ENCODE measurements around the gene CLIC5. TPM values are rescaled to one million over a fixed set of nuclear protein-coding genes. Genes with fewer than 3 reads are reported as not detected.

CLIC5 gene
- polyA plus RNA-seq, 1 donor (not counting 4 experiments of a cell fraction or from before 2014, with no cell fraction given): 0.09 TPM

GRCh38 chr6:45884336-45884735 lies 131.3 kb downstream of the CLIC5 start:
- Histone ChIP-seq H3K27ac (ENCODE audit: control insufficient read depth, insufficient read depth, low read length) (no peak overlapping the region), H3K4me1 (ENCODE audit: control insufficient read depth, extremely low read depth, insufficient read depth, low read length) (no peaks in the 10 kb centered on the region), H3K9me1 (ENCODE audit: control insufficient read depth, extremely low read depth, insufficient read depth, low read length) (no peaks in the 10 kb centered on the region), H3K9me3 (ENCODE audit: control insufficient read depth, low read depth, low read length) (no peaks in the 10 kb centered on the region), H3K4me2 (ENCODE audit: control insufficient read depth, extremely low read depth, insufficient read depth, low read depth, low read length) (no peak overlapping the region), H3K4me3 (ENCODE audit: control insufficient read depth in 2 of 3, extremely low read depth in 1 of 3, insufficient read depth in 2 of 3, low read depth in 1 of 3, low read length in 3 of 3) (no peak overlapping the region), H4K20me1 (ENCODE audit: control insufficient read depth, extremely low read depth, insufficient read depth, low read length) (no peaks in the 10 kb centered on the region), H3K27me3 (ENCODE audit: control insufficient read depth, extremely low read depth, insufficient read depth, low read length) (peaks cover 12% of the 10 kb centered on the region), H3K9ac (ENCODE audit: control insufficient read depth, extremely low read depth, insufficient read depth, low read length) (no peak overlapping the region), H3K36me3 (ENCODE audit: control insufficient read depth in 2 of 2, extremely low read depth in 1 of 2, insufficient read depth in 2 of 2, low read length in 2 of 2) (no peaks in the 10 kb centered on the region), H3K79me2 (ENCODE audit: control insufficient read depth, insufficient read depth, low read length) (no peaks in the 10 kb centered on the region), H2AFZ (ENCODE audit: control insufficient read depth, low read length) (no peak overlapping the region)
- TF ChIP-seq EZH2 (IDR thresholded peaks at IDR 0.05; ENCODE audit: low read length) (no peak), CTCF (optimal IDR thresholded peaks at IDR 0.05 in 1 of 3, IDR thresholded peaks at IDR 0.05 in 1 of 3, conservative IDR thresholded peaks at IDR 0.05 in 1 of 3; ENCODE audit: extremely low read depth in 1 of 3, insufficient read depth in 2 of 3, low read length in 3 of 3) (no peak)
- dilution Hi-C loops (cut with MboI; ENCODE audit: extremely low pct_ligation_motif_present, low sequenced_read_pairs): no loop called here
- no peak for FAIRE-seq
- DNase-seq (ENCODE audit: low read depth, low spot score): no peak

- no peak overlapping the region for H3K9ac ChIP-seq (ENCODE audit: control insufficient read depth, extremely low read depth, insufficient read depth, low read length)
- dilution Hi-C loops (cut with MboI; ENCODE audit: extremely low pct_ligation_motif_present, low sequenced_read_pairs): no loop called here
- no peak overlapping the region for H3K4me2 ChIP-seq (ENCODE audit: control insufficient read depth, extremely low read depth, insufficient read depth, low read depth, low read length)
- H3K79me2 ChIP-seq (ENCODE audit: control insufficient read depth, insufficient read depth, low read length): no peaks in the 10 kb centered on the region
- peaks cover 12% of the 10 kb centered on the region for H3K27me3 ChIP-seq (ENCODE audit: control insufficient read depth, extremely low read depth, insufficient read depth, low read length)
- H3K4me1 ChIP-seq (ENCODE audit: control insufficient read depth, extremely low read depth, insufficient read depth, low read length): no peaks in the 10 kb centered on the region
- TF ChIP-seq CTCF (optimal IDR thresholded peaks at IDR 0.05 in 1 of 3, IDR thresholded peaks at IDR 0.05 in 1 of 3, conservative IDR thresholded peaks at IDR 0.05 in 1 of 3; ENCODE audit: extremely low read depth in 1 of 3, insufficient read depth in 2 of 3, low read length in 3 of 3) (no peak), EZH2 (IDR thresholded peaks at IDR 0.05; ENCODE audit: low read length) (no peak)
- DNase-seq (ENCODE audit: low read depth, low spot score) (no peak), FAIRE-seq (no peak)
- H3K4me3 ChIP-seq (ENCODE audit: control insufficient read depth in 2 of 3, extremely low read depth in 1 of 3, insufficient read depth in 2 of 3, low read depth in 1 of 3, low read length in 3 of 3): no peak overlapping the region
- no peak overlapping the region for H3K27ac ChIP-seq (ENCODE audit: control insufficient read depth, insufficient read depth, low read length)
- H3K9me3 ChIP-seq (ENCODE audit: control insufficient read depth, low read depth, low read length): no peaks in the 10 kb centered on the region
- no peaks in the 10 kb centered on the region for H3K36me3 ChIP-seq (ENCODE audit: control insufficient read depth in 2 of 2, extremely low read depth in 1 of 2, insufficient read depth in 2 of 2, low read length in 2 of 2)
- H4K20me1 ChIP-seq (ENCODE audit: control insufficient read depth, extremely low read depth, insufficient read depth, low read length): no peaks in the 10 kb centered on the region
- no peak overlapping the region for H2AFZ ChIP-seq (ENCODE audit: control insufficient read depth, low read length)
- no peaks in the 10 kb centered on the region for H3K9me1 ChIP-seq (ENCODE audit: control insufficient read depth, extremely low read depth, insufficient read depth, low read length)
These were observed 133.0 kb downstream of the CLIC5 start for GRCh38 chr6:45882671-45883070.
